PFSK-1 (cell line): ENCODE results near the gene SH3RF1.

Experiments used
- POLR2AphosphoS5 ChIP-seq: IDR thresholded peaks from 2 replicates; pipeline ENCODE4 v1.6.1; 2012; ENCODE audit warnings: low read depth, mild to moderate bottlenecking, control low read depth, low read length, moderate library complexity
- SIN3A ChIP-seq: IDR thresholded peaks from 2 replicates; pipeline ENCODE4 v1.6.1; 2012; ENCODE audit warnings: mild to moderate bottlenecking, low read length, moderate library complexity, borderline replicate concordance; ENCODE audit not compliant: insufficient read depth

GRCh38 chr4:169183581-169183980 is 87.2 kb downstream of the SH3RF1 start:
- TF ChIP-seq SIN3A (no peak), POLR2AphosphoS5 (no peak)
